ENCODE measurements around the gene TRIM45. TPM values are rescaled to one million over a fixed set of nuclear protein-coding genes. Genes with fewer than 3 reads are reported as not detected.

The TRIM45 gene
- total and polyA plus RNA-seq, 2 experiments from 2014 or later, result 0.76 to 1.4 TPM

DNA sequence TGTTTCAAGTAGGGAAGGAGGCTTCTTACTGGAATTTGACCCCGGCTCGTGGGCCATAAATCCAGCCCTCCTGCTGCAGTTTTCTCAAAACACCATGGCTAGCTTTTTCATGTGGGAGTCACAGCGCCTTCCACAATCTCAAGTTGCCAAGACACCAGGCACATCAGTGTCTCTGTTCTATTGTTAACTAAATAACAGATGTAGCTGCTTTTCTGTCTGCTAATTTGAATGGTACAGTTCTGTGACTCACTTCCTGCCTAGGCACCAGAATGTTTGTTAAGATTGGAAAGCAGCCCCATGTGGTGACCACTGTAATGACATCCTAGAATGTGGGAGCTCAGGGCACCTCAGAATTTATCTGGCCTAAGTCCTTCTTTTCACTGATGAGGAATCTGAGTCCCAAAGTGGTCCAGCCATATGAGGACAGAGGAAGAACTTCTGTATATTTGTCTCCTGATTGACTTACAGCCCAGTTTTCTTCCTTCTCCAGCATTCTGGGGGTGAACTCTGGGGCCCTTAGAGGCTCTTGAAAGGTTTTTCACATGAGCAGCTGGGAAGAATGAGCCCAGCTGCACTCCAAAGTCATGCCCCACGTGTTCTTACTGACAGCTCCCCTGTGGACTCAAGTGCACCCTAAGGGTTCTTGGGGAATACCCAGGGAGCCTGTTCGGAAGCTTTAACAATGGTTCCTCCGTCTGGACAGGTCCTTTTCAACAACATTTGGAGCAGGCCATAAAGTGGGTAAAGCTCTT lies 27.5 kb downstream of the TRIM45 start:
- peak overlapping the region; percentile 66 for H3K4me2 ChIP-seq (ENCODE audit: unreplicated experiment)
- TF ChIP-seq EZH2phosphoT487 (IDR thresholded peaks at IDR 0.05; ENCODE audit: insufficient read depth, low read depth) (no peak), EZH2 (IDR thresholded peaks at IDR 0.05; ENCODE audit: insufficient read depth, poor library complexity, severe bottlenecking) (no peak)
- in situ Hi-C loops (cut with MboI), result loop anchor here (25.0 kb wide), 1 partner anchor 818 kb away; no protein-coding TSS in a partner anchor
- H3K9ac ChIP-seq, result peak overlapping the region; percentile 67
- H3F3A ChIP-seq (ENCODE audit: insufficient read depth), result peaks cover 33% of the 10 kb centered on the region
- H2AFZ ChIP-seq, result no peak overlapping the region
- peak; percentile 78 for DNase-seq
- no peaks in the 10 kb centered on the region for H3K79me2 ChIP-seq (ENCODE audit: insufficient read depth)
- H3K27me3 ChIP-seq (replicated peaks; ENCODE audit: insufficient read depth), result no peaks in the 10 kb centered on the region
- H3K4me1 ChIP-seq (ENCODE audit: insufficient read depth), result peaks cover 41% of the 10 kb centered on the region
- H3K36me3 ChIP-seq (ENCODE audit: low read depth), result no peaks in the 10 kb centered on the region
- H3K9me3 ChIP-seq (ENCODE audit: low read depth), result no peaks in the 10 kb centered on the region
- H3K4me3 ChIP-seq, result peak overlapping the region; percentile 47
- no peaks in the 10 kb centered on the region for H4K20me1 ChIP-seq (ENCODE audit: insufficient read depth)
- no peaks in the 10 kb centered on the region for H3K9me2 ChIP-seq (ENCODE audit: insufficient read depth)
- peak overlapping the region; percentile 89 for H3K27ac ChIP-seq
- 96% methylated on average over 6 of the region's 6 CpGs for WGBS, 2 experiments (ENCODE audit: low coverage in 1 of 2, low lambda C conversion rate in 2 of 2, missing lambda C conversion rate in 2 of 2)

DNA sequence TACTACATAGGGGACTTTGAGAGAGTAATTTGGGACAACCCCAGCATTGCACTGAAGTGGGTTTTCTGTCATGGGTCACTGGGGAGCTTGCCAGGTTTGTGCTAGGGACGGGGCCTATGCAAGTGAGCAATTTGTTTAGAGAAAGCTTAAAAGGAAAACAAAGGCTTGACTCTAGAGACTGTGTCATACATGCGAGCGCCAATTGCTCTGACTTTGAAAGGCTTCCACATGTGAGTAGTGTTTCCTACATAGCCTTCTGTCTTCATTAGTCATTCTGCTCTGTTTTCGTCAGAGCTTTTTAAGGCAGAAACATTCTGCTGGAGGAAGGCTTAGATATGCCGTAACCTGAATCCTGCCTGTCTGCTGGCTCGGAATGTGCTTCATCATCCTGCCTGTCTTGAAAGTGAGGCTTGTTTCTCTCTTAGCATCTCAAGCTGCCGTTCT lies 28.4 kb downstream of the TRIM45 start:
- H3K27ac ChIP-seq, result peak overlapping the region; percentile 89
- no peaks in the 10 kb centered on the region for H3K9me2 ChIP-seq (ENCODE audit: insufficient read depth)
- no peaks in the 10 kb centered on the region for H4K20me1 ChIP-seq (ENCODE audit: insufficient read depth)
- peaks cover 33% of the 10 kb centered on the region for H3F3A ChIP-seq (ENCODE audit: insufficient read depth)
- H3K9me3 ChIP-seq (ENCODE audit: low read depth), result no peaks in the 10 kb centered on the region
- H2AFZ ChIP-seq, result no peak overlapping the region; the same call in 1 of the 2 replicates
- TF ChIP-seq EZH2 (IDR thresholded peaks at IDR 0.05; ENCODE audit: insufficient read depth, poor library complexity, severe bottlenecking), result no peak
- TF ChIP-seq EZH2phosphoT487 (IDR thresholded peaks at IDR 0.05; ENCODE audit: insufficient read depth, low read depth), result no peak
- H3K4me3 ChIP-seq, result peak overlapping the region; percentile 47
- H3K4me2 ChIP-seq (ENCODE audit: unreplicated experiment), result peak overlapping the region; percentile 66
- peaks cover 41% of the 10 kb centered on the region for H3K4me1 ChIP-seq (ENCODE audit: insufficient read depth)
- H3K27me3 ChIP-seq (replicated peaks; ENCODE audit: insufficient read depth), result no peaks in the 10 kb centered on the region
- DNase-seq, result peak; percentile 98
- no peaks in the 10 kb centered on the region for H3K79me2 ChIP-seq (ENCODE audit: insufficient read depth)
- 0 to 2% methylated on average over 7 of the region's 7 CpGs for WGBS, 2 experiments (ENCODE audit: low coverage in 1 of 2, low lambda C conversion rate in 2 of 2, missing lambda C conversion rate in 2 of 2)
- no peaks in the 10 kb centered on the region for H3K36me3 ChIP-seq (ENCODE audit: low read depth)
- in situ Hi-C loops (cut with MboI), result loop anchor here (25.0 kb wide), 1 partner anchor 819 kb away; no protein-coding TSS in a partner anchor
- H3K9ac ChIP-seq, result peak overlapping the region; percentile 67

DNA sequence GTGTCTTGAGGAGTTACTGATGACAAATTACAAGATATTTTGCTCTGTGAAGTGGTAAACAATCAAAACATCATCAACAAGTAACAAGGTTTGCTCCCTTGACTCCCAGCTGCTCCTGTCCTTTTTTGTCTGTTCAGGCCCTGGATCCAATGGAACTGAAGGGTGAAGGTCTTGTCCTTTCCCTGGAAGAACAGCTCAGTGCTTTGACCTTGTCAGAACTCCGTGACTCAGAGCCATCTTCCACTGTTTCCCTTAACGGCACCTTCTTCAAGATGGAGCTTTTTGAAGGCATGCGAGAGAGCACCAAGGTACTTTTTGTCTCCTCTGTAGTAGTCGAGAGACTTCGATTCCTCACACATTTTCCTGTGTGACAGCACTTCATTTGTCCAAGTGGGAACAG lies 29.0 kb downstream of the TRIM45 start:
- H3K9me3 ChIP-seq (ENCODE audit: low read depth), result no peaks in the 10 kb centered on the region
- peak overlapping the region; percentile 33 for H3K9ac ChIP-seq
- H3K4me1 ChIP-seq (ENCODE audit: insufficient read depth), result peaks cover 41% of the 10 kb centered on the region
- H3K36me3 ChIP-seq (ENCODE audit: low read depth), result no peaks in the 10 kb centered on the region
- peaks cover 33% of the 10 kb centered on the region for H3F3A ChIP-seq (ENCODE audit: insufficient read depth)
- no peak for DNase-seq
- no peaks in the 10 kb centered on the region for H3K79me2 ChIP-seq (ENCODE audit: insufficient read depth)
- H3K4me2 ChIP-seq (ENCODE audit: unreplicated experiment), result peak overlapping the region; percentile 52
- no peak for TF ChIP-seq EZH2phosphoT487 (IDR thresholded peaks at IDR 0.05; ENCODE audit: insufficient read depth, low read depth)
- TF ChIP-seq EZH2 (IDR thresholded peaks at IDR 0.05; ENCODE audit: insufficient read depth, poor library complexity, severe bottlenecking), result no peak
- 83 to 87% methylated on average over 5 of the region's 5 CpGs for WGBS, 2 experiments (ENCODE audit: low coverage in 1 of 2, low lambda C conversion rate in 2 of 2, missing lambda C conversion rate in 2 of 2)
- peak overlapping the region; percentile 89 for H3K27ac ChIP-seq
- H3K27me3 ChIP-seq (replicated peaks; ENCODE audit: insufficient read depth), result no peaks in the 10 kb centered on the region
- H3K4me3 ChIP-seq, result 0 out of 2 replicates have a peak overlapping the region, but pooled peaks have one; percentile 10
- H2AFZ ChIP-seq, result no peak overlapping the region; the same call in 1 of the 2 replicates
- H3K9me2 ChIP-seq (ENCODE audit: insufficient read depth), result no peaks in the 10 kb centered on the region
- no peaks in the 10 kb centered on the region for H4K20me1 ChIP-seq (ENCODE audit: insufficient read depth)
- in situ Hi-C loops (cut with MboI), result loop anchor here (25.0 kb wide), 1 partner anchor 820 kb away; no protein-coding TSS in a partner anchor

DNA sequence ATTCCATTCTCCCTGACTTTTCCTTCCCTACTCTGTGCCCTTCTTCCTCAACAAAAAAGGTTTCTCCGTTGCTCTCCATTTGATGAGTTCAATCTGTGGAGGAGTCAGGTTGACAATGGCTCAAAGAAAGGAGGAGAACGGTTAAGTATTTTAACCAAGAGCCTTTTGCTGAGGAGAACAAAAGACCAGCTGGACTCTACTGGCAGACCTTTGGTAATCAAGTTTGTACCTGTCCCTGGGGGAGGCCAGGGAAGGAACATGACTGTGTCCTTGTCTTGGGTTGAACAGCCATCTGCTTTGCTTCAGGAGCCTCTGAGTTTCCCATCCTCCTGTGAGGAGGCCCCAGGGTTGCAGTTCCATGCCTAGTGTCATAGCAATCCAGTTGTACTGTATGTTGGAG lies 31.6 kb downstream of the TRIM45 start:
- Histone ChIP-seq H3K4me1 (ENCODE audit: insufficient read depth) (peaks cover 23% of the 10 kb centered on the region), H3K27me3 (replicated peaks; ENCODE audit: insufficient read depth) (no peaks in the 10 kb centered on the region), H4K20me1 (ENCODE audit: insufficient read depth) (no peaks in the 10 kb centered on the region), H3K9me2 (ENCODE audit: insufficient read depth) (no peaks in the 10 kb centered on the region), H3K9me3 (ENCODE audit: low read depth) (no peaks in the 10 kb centered on the region), H2AFZ (no peak overlapping the region), H3K9ac (no peak overlapping the region), H3K4me3 (no peak overlapping the region), H3K36me3 (ENCODE audit: low read depth) (no peaks in the 10 kb centered on the region), H3K27ac (no peak overlapping the region), H3K4me2 (ENCODE audit: unreplicated experiment) (no peak overlapping the region), H3F3A (ENCODE audit: insufficient read depth) (peaks cover 31% of the 10 kb centered on the region), H3K79me2 (ENCODE audit: insufficient read depth) (no peaks in the 10 kb centered on the region)
- in situ Hi-C loops (cut with MboI), result loop anchor here (25.0 kb wide), 1 partner anchor 822 kb away; no protein-coding TSS in a partner anchor
- TF ChIP-seq EZH2 (IDR thresholded peaks at IDR 0.05; ENCODE audit: insufficient read depth, poor library complexity, severe bottlenecking) (no peak), EZH2phosphoT487 (IDR thresholded peaks at IDR 0.05; ENCODE audit: insufficient read depth, low read depth) (no peak)
- WGBS, 2 experiments (ENCODE audit: low coverage in 1 of 2, low lambda C conversion rate in 2 of 2, missing lambda C conversion rate in 2 of 2), result 94 to 96% methylated on average over 2 of the region's 2 CpGs
- DNase-seq, result no peak

Data from GM23248 (cell line).